GM12875 (cell line): ENCODE measurements around the gene ZNF367.

ENCODE experiments used
- H3K4me3 ChIP-seq: one replicate; pipeline ENCODE4 v1.5.1; 2011; ENCODE audit warnings: low read depth, low read length, control low read depth
- TF ChIP-seq, protein P1 (sequence below): IDR thresholded peaks from 2 replicates; pipeline ENCODE4 v1.5.1; 2011; ENCODE audit warnings: low read depth, mild to moderate bottlenecking, control low read depth, inconsistent platforms, low read length, moderate library complexity, borderline replicate concordance; ENCODE audit not compliant: insufficient read depth

The ZNF367 gene

DNA sequence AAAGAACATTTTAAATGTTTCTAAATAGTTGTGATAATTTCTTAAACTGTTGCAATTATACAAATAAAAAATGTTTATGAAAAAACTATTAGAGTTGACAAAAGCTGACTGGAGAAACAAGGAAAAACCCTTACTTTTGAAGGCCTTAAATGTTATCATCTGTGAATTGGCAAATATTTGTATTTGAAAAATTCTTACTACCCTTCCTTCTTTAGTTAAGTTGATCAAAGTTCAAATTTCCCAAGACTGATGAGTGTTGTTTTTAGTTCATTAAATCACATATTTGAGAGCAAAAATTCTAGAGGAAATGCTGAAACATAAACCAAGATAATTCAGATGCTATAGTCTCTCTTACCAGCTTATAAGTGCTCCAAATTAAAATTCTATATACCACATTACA lies 32.0 kb downstream of the ZNF367 start:
- TF ChIP-seq, protein P1, sequence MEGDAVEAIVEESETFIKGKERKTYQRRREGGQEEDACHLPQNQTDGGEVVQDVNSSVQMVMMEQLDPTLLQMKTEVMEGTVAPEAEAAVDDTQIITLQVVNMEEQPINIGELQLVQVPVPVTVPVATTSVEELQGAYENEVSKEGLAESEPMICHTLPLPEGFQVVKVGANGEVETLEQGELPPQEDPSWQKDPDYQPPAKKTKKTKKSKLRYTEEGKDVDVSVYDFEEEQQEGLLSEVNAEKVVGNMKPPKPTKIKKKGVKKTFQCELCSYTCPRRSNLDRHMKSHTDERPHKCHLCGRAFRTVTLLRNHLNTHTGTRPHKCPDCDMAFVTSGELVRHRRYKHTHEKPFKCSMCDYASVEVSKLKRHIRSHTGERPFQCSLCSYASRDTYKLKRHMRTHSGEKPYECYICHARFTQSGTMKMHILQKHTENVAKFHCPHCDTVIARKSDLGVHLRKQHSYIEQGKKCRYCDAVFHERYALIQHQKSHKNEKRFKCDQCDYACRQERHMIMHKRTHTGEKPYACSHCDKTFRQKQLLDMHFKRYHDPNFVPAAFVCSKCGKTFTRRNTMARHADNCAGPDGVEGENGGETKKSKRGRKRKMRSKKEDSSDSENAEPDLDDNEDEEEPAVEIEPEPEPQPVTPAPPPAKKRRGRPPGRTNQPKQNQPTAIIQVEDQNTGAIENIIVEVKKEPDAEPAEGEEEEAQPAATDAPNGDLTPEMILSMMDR = no peak
- no peak overlapping the region for H3K4me3 ChIP-seq

DNA sequence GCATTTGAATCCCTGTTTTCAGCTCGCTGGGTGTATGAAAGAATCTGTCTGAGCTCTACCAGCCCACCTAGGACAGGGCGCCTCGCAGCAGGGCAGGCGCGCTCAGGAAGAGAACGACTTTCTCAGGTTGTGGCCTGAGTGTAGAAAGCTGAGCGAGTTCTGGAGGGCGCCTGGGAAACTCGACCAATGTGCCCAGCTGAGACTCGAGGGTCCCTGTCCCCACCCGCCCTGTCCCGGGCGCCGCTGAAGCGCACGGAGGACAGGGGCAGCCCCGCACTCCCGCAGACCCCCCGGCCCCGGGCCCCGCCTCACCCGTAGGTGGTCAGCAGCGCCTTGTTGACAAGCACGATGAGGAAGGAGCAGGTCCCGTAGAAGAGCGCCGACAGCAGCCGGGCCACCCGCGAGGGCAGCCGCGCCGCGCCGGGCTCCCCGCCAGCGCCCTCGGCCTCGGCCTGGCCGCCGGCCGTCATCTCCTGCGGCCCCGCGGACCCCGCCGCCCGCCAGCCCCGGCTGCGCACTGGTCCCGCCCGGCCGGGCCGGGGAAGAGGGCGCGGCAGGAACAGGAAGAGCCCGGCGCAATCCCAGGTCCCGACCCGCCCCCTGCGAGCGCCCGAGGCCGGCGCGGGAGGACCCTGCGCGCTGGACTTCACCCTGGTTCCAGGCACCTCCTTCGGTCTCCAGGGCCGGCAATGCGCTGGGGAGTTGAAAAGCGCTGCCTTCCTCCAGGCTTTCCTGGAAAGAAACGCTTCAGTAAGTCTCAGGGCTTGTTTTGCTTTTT lies 34.8 kb downstream of the ZNF367 start, which contains the start of gene SLC35D2:
SLC35D2 (minus strand) TSS at position 547 of the 778 bp plus-strand sequence; CDS start at position 470, 77 bp downstream.
- TF ChIP-seq, protein P1 = no peak
- H3K4me3 ChIP-seq = peak within 1 kb of the TSS; percentile 58

DNA sequence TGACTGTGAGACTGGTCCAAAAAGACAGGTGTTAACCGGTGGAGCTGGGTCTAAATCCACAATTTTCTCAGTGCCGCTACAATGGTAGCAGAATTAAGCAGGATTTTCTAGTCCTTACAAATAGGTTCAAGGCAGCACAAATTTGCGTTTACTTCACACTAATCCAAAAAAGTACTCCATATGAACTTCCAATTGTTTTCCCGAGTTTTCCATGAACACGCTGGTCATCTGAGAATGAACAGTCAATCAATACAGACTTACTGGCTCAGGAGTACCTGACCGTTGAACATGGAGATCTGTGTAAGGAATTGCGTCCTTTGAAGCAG lies 35.4 kb downstream of the ZNF367 start:
- peak overlapping the region; percentile 58 for H3K4me3 ChIP-seq
- TF ChIP-seq, protein P1 = no peak

DNA sequence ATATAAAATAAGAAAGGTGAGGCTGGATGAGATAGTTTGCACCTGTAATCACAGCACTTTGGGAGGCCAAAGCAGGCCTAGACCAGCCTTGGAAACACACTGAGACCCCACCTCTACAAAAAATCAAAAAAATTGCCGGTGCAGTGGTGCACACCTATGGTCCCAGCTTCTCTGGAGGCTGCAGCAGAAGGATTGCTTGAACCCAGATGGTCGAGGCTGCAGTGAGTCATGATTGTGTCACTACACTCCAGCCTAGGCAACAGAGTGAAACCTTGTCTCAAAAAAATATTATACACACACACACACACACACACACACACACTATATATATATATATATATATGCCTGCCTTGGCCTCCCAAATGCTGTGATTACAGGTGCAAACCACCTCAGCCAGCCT lies 36.0 kb downstream of the ZNF367 start:
- TF ChIP-seq, protein P1 = no peak
- no peak overlapping the region for H3K4me3 ChIP-seq

DNA sequence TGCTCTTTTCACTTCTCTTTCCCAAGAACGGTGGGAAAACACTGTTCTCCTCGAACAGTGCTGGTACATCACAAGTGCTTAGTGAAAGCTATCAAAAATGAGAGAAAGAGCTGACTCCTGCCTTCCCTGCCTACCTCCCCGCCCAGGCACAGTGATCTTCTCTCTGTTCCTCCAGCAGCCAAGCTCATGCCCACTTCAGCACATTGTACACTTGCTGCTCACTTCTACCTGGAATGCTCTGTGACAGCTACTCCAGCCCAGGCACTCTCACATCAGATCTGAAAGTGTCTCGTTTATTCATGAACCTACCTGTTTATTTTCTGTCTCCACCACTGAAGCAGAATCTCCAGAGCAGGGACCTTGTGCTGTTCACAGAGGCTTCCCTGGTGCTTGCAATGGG lies 36.5 kb downstream of the ZNF367 start:
- no peak overlapping the region for H3K4me3 ChIP-seq
- TF ChIP-seq, protein P1 = no peak

DNA sequence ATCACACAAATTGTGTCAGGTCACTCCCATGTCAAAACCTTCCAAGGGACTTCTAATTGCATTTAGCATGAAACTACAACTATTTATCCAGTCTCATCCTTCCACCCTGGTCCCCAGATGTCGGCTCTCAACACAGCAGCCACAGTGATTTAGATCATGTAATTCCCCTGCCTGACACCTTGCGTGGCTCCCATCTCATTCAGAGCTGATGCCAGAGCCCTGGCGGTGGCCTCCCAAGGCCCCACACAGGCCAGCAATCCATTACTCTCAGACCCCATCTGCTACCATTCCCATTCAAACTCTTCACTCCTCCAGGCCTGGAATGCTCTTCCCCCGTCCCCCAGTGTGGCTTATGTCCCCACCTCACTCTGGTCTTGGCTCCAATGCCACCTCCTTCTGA lies 37.0 kb downstream of the ZNF367 start:
- no peak overlapping the region for H3K4me3 ChIP-seq
- TF ChIP-seq, protein P1 = no peak

DNA sequence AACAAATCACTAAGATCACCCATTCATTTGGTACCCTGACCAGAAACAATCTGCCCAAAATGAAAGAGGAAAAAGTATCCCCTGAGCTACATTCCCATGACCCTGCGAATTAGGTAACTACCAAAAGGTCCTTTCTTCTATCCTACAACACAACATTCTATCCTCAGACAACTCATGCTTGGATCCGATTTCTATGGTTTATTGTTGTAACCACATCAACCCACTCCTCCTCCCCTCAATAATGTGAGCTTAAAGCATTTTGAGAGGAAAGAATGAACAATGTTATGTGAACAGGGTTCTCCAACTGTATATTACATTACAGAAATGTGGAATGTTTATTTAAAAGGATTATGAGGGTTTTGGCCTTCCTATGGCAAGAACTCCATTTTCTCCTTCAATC lies 38.7 kb downstream of the ZNF367 start:
- H3K4me3 ChIP-seq = no peak overlapping the region
- TF ChIP-seq, protein P1 = no peak
